IMR-90 (cell line): ENCODE results near the gene ACAP2.

ENCODE experiments used
- CEBPB ChIP-seq: IDR thresholded peaks from 2 replicates; pipeline ENCODE4 v1.6.1; 2012; ENCODE audit warnings: low read depth, low read length, improper control_type of control experiment
- CHD1 ChIP-seq: IDR thresholded peaks from 2 replicates; pipeline ENCODE4 v1.6.1; 2012; ENCODE audit warnings: low read depth, low read length, improper control_type of control experiment
- FOS ChIP-seq: fragments of 150-350 bp; IDR thresholded peaks from 2 replicates; pipeline ENCODE4 v1.6.1; 2016; ENCODE audit warnings: low read depth, low read length
- MAFK ChIP-seq: IDR thresholded peaks from 2 replicates; pipeline ENCODE4 v1.6.1; 2012; ENCODE audit warnings: low read depth, low read length, improper control_type of control experiment
- MAZ ChIP-seq: IDR thresholded peaks from 2 replicates; pipeline ENCODE4 v1.6.1; 2012; ENCODE audit warnings: low read depth, mild to moderate bottlenecking, low read length, improper control_type of control experiment, moderate library complexity, borderline replicate concordance
- POLR2A ChIP-seq: IDR thresholded peaks from 2 replicates; pipeline ENCODE4 v1.6.1; 2012; ENCODE audit warnings: mild to moderate bottlenecking, low read depth, low read length
- RAD21 ChIP-seq: IDR thresholded peaks from 2 replicates; pipeline ENCODE4 v1.6.1; 2012; ENCODE audit warnings: low read length, improper control_type of control experiment
- RCOR1 ChIP-seq: IDR thresholded peaks from 2 replicates; pipeline ENCODE4 v1.6.1; 2012; ENCODE audit warnings: mild to moderate bottlenecking, low read length, improper control_type of control experiment; ENCODE audit not compliant: insufficient replicate concordance
- SMC3 ChIP-seq: fragments of 150-350 bp; IDR thresholded peaks from 2 replicates; pipeline ENCODE4 v1.6.1; 2016; ENCODE audit warnings: low read depth, mild to moderate bottlenecking, antibody characterized with exemption, low read length, moderate library complexity
- USF2 ChIP-seq: fragments of 150-350 bp; IDR thresholded peaks from 2 replicates; pipeline ENCODE4 v1.6.1; 2017; ENCODE audit warnings: mild to moderate bottlenecking, antibody characterized with exemption, low read length, low read depth
- TF ChIP-seq, protein P1 (sequence below): conservative IDR thresholded peaks from 2 replicates; pipeline ENCODE4 v1.5.1; 2012; ENCODE audit warnings: mild to moderate bottlenecking, low read depth, low read length, improper control_type of control experiment
- TF ChIP-seq, protein P2 (sequence below): fragments of 150-350 bp; IDR thresholded peaks from 2 replicates; pipeline ENCODE4 v1.6.1; 2016; ENCODE audit warnings: low read depth, mild to moderate bottlenecking, low read length, moderate library complexity, borderline replicate concordance

GRCh38 chr3:195245531-195245951, 197.3 kb downstream of the ACAP2 start:
- no peak for TF ChIP-seq RCOR1
- no peak for TF ChIP-seq FOS
- no peak for TF ChIP-seq POLR2A
- TF ChIP-seq, protein P1, sequence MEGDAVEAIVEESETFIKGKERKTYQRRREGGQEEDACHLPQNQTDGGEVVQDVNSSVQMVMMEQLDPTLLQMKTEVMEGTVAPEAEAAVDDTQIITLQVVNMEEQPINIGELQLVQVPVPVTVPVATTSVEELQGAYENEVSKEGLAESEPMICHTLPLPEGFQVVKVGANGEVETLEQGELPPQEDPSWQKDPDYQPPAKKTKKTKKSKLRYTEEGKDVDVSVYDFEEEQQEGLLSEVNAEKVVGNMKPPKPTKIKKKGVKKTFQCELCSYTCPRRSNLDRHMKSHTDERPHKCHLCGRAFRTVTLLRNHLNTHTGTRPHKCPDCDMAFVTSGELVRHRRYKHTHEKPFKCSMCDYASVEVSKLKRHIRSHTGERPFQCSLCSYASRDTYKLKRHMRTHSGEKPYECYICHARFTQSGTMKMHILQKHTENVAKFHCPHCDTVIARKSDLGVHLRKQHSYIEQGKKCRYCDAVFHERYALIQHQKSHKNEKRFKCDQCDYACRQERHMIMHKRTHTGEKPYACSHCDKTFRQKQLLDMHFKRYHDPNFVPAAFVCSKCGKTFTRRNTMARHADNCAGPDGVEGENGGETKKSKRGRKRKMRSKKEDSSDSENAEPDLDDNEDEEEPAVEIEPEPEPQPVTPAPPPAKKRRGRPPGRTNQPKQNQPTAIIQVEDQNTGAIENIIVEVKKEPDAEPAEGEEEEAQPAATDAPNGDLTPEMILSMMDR = no peak
- TF ChIP-seq, protein P2, sequence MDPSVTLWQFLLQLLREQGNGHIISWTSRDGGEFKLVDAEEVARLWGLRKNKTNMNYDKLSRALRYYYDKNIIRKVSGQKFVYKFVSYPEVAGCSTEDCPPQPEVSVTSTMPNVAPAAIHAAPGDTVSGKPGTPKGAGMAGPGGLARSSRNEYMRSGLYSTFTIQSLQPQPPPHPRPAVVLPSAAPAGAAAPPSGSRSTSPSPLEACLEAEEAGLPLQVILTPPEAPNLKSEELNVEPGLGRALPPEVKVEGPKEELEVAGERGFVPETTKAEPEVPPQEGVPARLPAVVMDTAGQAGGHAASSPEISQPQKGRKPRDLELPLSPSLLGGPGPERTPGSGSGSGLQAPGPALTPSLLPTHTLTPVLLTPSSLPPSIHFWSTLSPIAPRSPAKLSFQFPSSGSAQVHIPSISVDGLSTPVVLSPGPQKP = no peak
- TF ChIP-seq USF2 = no peak
- TF ChIP-seq SMC3 = no peak
- TF ChIP-seq CHD1 = no peak
- no peak for TF ChIP-seq RAD21
- TF ChIP-seq MAZ = no peak
- TF ChIP-seq MAFK = no peak
- TF ChIP-seq CEBPB = no peak
